K562 (cell line): ENCODE results near the gene MYPN. TPM values are rescaled to one million over a fixed set of nuclear protein-coding genes. Genes with fewer than 3 reads are reported as not detected.

ENCODE experiments used
- ATAC-seq: fragments of 200-7000 bp; cut with Tn5 transposase; 3 replicates; pipeline ENCODE4 v1.9.1; 2020; ENCODE audit warnings: moderate library complexity
- BruUV-seq: library from RNA; stranded (reverse); fragments of 400-500 nt; replicated peaks from 2 replicates; lab custom pipeline; 2021; lab: Mats Ljungman, UMichigan
- CTCF ChIA-PET: fragments of 300-600 bp; formaldehyde crosslinking; extraction: SDS; loops from one replicate; lab custom pipeline; 2021; ENCODE audit warnings: low intra/inter-chr PET ratio; lab: Yijun Ruan, JAX
- POLR2A ChIA-PET: fragments of 300-600, 350-650 bp; sonication (Branson Sonifier 250); formaldehyde crosslinking; extraction: SDS; loops from one replicate; lab custom pipeline; 2021; ENCODE audit warnings: antibody characterized with exemption, inconsistent platforms; lab: Yijun Ruan, JAX
- DNase-seq, 4 experiments: peaks; one replicate each; pipeline versions ENCODE4 v3.0.0 to v3.0.0-alpha.2; 2011 to 2018; ENCODE audit warnings: low spot score in 3 of 4, mixed read lengths in 3 of 4; ENCODE audit errors: extremely low read depth in 1 of 4
- FAIRE-seq: peaks from 2 replicates; lab custom pipeline; 2011; peaks lifted over from hg19 to GRCh38; lab: Jason Lieb, UNC
- H2AFZ ChIP-seq: 2 replicates; pipeline ENCODE4 v1.6.0; 2011; ENCODE audit warnings: low read depth, low read length, control low read depth, inconsistent platforms
- H3K27ac ChIP-seq: fragments of 200-600 bp; 3 replicates; pipeline ENCODE4 v1.8.0; 2011; ENCODE audit warnings: low read depth, mild to moderate bottlenecking, control low read depth, inconsistent platforms, low read length, moderate library complexity, mixed read lengths; ENCODE audit errors: extremely low read depth
- H3K27me3 ChIP-seq, 2 experiments: fragments of 300-600 bp in 1 of 2; 2 replicates in 1 of 2; 3 replicates in 1 of 2; pipeline versions ENCODE4 v1.6.0 to v1.8.0; 2011; ENCODE audit warnings: inconsistent platforms in 2 of 2, low read length in 2 of 2, mild to moderate bottlenecking in 1 of 2, mixed read lengths in 1 of 2, moderate library complexity in 1 of 2; ENCODE audit not compliant: control insufficient read depth in 2 of 2, insufficient read depth in 2 of 2
- H3K36me3 ChIP-seq: fragments of 300-600 bp; 3 replicates; pipeline ENCODE4 v1.8.0; 2011; ENCODE audit warnings: mild to moderate bottlenecking, low read length, inconsistent platforms; ENCODE audit not compliant: control insufficient read depth, insufficient read depth
- H3K4me1 ChIP-seq, 2 experiments: fragments of 200-600 bp in 1 of 2; replicated peaks in 1 of 2; 2 replicates in 1 of 2; 3 replicates in 1 of 2; pipeline versions ENCODE4 v1.5.1 to v1.8.0; 2011; ENCODE audit warnings: inconsistent platforms in 2 of 2, low read length in 2 of 2, mild to moderate bottlenecking in 1 of 2, mixed read lengths in 1 of 2, moderate library complexity in 1 of 2; ENCODE audit not compliant: control insufficient read depth in 2 of 2, insufficient read depth in 2 of 2
- H3K4me2 ChIP-seq: 2 replicates; pipeline ENCODE4 v1.6.1; 2011; ENCODE audit warnings: low read length, control low read depth, inconsistent platforms, mixed read lengths; ENCODE audit not compliant: insufficient read depth
- H3K4me3 ChIP-seq: fragments of 200-600 bp; sonication (generic), shearing (Covaris generic); 2 replicates; pipeline ENCODE4 v1.5.1; 2016; ENCODE audit warnings: control low read depth, inconsistent platforms
- H3K79me2 ChIP-seq: fragments of 200-600 bp; 3 replicates; pipeline ENCODE4 v1.8.0; 2011; ENCODE audit warnings: low read length, inconsistent platforms; ENCODE audit not compliant: control insufficient read depth, insufficient read depth
- H3K9ac ChIP-seq, 2 experiments: 2 replicates each; pipeline versions ENCODE4 v1.6.0 to v1.6.1; 2011; ENCODE audit warnings: low read depth in 2 of 2, low read length in 2 of 2, control low read depth in 1 of 2, inconsistent platforms in 1 of 2, mild to moderate bottlenecking in 1 of 2, mixed read lengths in 1 of 2; ENCODE audit not compliant: insufficient read depth in 1 of 2
- H3K9me1 ChIP-seq: one replicate; pipeline ENCODE4 v1.6.0; 2011; ENCODE audit warnings: inconsistent platforms, mild to moderate bottlenecking, low read length, moderate library complexity; ENCODE audit not compliant: control insufficient read depth, insufficient read depth
- H3K9me3 ChIP-seq: replicated peaks from 2 replicates; pipeline ENCODE4 v1.5.1; 2011; ENCODE audit warnings: low read depth, low read length, inconsistent platforms; ENCODE audit not compliant: control insufficient read depth, insufficient read depth
- H4K20me1 ChIP-seq: replicated peaks from 2 replicates; pipeline ENCODE4 v1.6.1; 2011; ENCODE audit warnings: low read length, inconsistent platforms, mixed read lengths; ENCODE audit not compliant: control insufficient read depth, insufficient read depth
- CEBPB ChIP-seq: fragments of 450-650 bp; IDR thresholded peaks from 2 replicates; pipeline ENCODE4 v1.6.1; 2016; ENCODE audit warnings: missing genetic modification characterization, missing compliant biosample characterization
- CEBPG ChIP-seq, 3 experiments: fragments of 200-800 bp in 1 of 3; sonication (Bioruptor generic) in 1 of 3; sonication (generic) in 1 of 3; formaldehyde crosslinking in 1 of 3; IDR thresholded peaks in 2 of 3; conservative IDR thresholded peaks in 1 of 3; 2 replicates each; pipeline versions ENCODE4 v1.6.1 to v1.8.0; 2016 to 2022; ENCODE audit warnings: missing compliant biosample characterization in 2 of 3, missing genetic modification characterization in 2 of 3, mild to moderate bottlenecking in 1 of 3, missing genetic modification reagents in 1 of 3
- CSDE1 ChIP-seq, 2 experiments: fragments of 450-650 bp; IDR thresholded peaks; 2 replicates each; pipeline ENCODE4 v1.6.1; 2016; ENCODE audit warnings: mild to moderate bottlenecking in 1 of 2
- EP300 ChIP-seq: IDR thresholded peaks from 2 replicates; pipeline ENCODE4 v1.6.1; 2012; ENCODE audit warnings: low read length, improper control_type of control experiment
- MAZ ChIP-seq, 2 experiments: fragments of 450-650 bp in 1 of 2; sonication (generic) in 1 of 2; formaldehyde crosslinking; IDR thresholded peaks in 1 of 2; conservative IDR thresholded peaks in 1 of 2; 2 replicates each; pipeline versions ENCODE4 v1.4.0 to v1.5.0; 2020; ENCODE audit warnings: mild to moderate bottlenecking in 1 of 2, missing genetic modification reagents in 1 of 2
- MED1 ChIP-seq: sonication (generic); formaldehyde crosslinking; IDR thresholded peaks from 2 replicates; pipeline ENCODE4 v1.8.1; 2023; ENCODE audit warnings: missing genetic modification reagents, borderline replicate concordance
- MTA1 ChIP-seq: fragments of 450-650 bp; IDR thresholded peaks from 2 replicates; pipeline ENCODE4 v1.6.1; 2017; ENCODE audit warnings: borderline replicate concordance
- NFYB ChIP-seq: IDR thresholded peaks from 2 replicates; pipeline ENCODE4 v1.6.1; 2011; ENCODE audit warnings: mild to moderate bottlenecking, moderate library complexity; ENCODE audit not compliant: insufficient read length; ENCODE audit errors: extremely low read depth
- RFX5 ChIP-seq: IDR thresholded peaks from 2 replicates; pipeline ENCODE4 v1.6.1; 2011; ENCODE audit warnings: low read depth, mild to moderate bottlenecking, improper control_type of control experiment, low read length
- SMARCA5 ChIP-seq: fragments of 450-650 bp; IDR thresholded peaks from 2 replicates; pipeline ENCODE4 v1.6.1; 2016
- SP2 ChIP-seq: IDR thresholded peaks from 2 replicates; pipeline ENCODE4 v1.6.1; 2011; ENCODE audit warnings: mild to moderate bottlenecking, low read depth, low read length, moderate library complexity; ENCODE audit not compliant: poor library complexity, severe bottlenecking; ENCODE audit errors: extremely low read depth
- ZKSCAN3 ChIP-seq: fragments of 250-450 bp; sonication (Bioruptor Pico); IDR thresholded peaks from 2 replicates; pipeline ENCODE4 v1.4.0; 2020
- ZNF174 ChIP-seq: fragments of 250-450 bp; sonication (Bioruptor Pico); IDR thresholded peaks from 2 replicates; pipeline ENCODE4 v1.4.0; 2020; ENCODE audit warnings: mild to moderate bottlenecking
- ZNF318 ChIP-seq, 2 experiments: fragments of 450-650 bp; IDR thresholded peaks; 2 replicates each; pipeline ENCODE4 v1.6.1; 2016; ENCODE audit warnings: mild to moderate bottlenecking in 2 of 2, borderline replicate concordance in 1 of 2, low read depth in 1 of 2, moderate library complexity in 1 of 2
- WGBS: fragments of 100-300 bp; shearing (Covaris generic); methylation state at CpG from one replicate; pipeline ENCODE4 v1.1.6; 2016; ENCODE audit warnings: low coverage, mixed read lengths; ENCODE audit not compliant: insufficient coverage; ENCODE audit errors: missing lambda C conversion rate; 5-methylcytosine and 5-hydroxymethylcytosine counted together
- in situ Hi-C: fragments of 300-500 bp; cut with MboI; formaldehyde crosslinking; loops from 4 replicates; pipeline ENCODE4 v1.15.0; 2018; ENCODE audit warnings: inconsistent platforms, mixed read lengths
- intact Hi-C: fragments of 100-400 bp; cut with micrococcal nuclease; formaldehyde crosslinking; loops from 2 replicates; pipeline ENCODE4 v1.14.2; 2022
- polyA plus RNA-seq, 8 experiments: library from polyadenylated mRNA; depleted of rRNA in 4 of 8; stranded (reverse) in 5 of 8; unstranded in 3 of 8; fragments of >200 nt; fragmentation: Nextera tagmentation in 2 of 8; fragmentation: Illumina TruSeq in 1 of 8; extraction: Ambion mirVana in 2 of 8; extraction: Trizol in 1 of 8; gene quantifications; 2 replicates each; pipeline versions ENCODE4 v1.2.1 to v1.2.3, GENCODE V29; 2011 to 2014; ENCODE audit warnings: inconsistent platforms in 1 of 8, missing spikeins in 1 of 8
- total RNA-seq, 7 experiments: library from RNA; depleted of rRNA in 6 of 7; stranded (reverse); fragments of >200 nt in 6 of 7; fragmentation: Illumina TruSeq in 2 of 7; extraction: Trizol in 2 of 7; gene quantifications; 2 replicates each; pipeline versions ENCODE4 v1.2.1 to v1.2.3, GENCODE V29; 2011 to 2021; ENCODE audit warnings: low replicate concordance in 1 of 7

The MYPN gene
- total and polyA plus RNA-seq, 9 of the 15 experiments (the other 6 are each of a cell fraction or from before 2014, with no cell fraction given): not detected

- no peaks in the 10 kb centered on the region for H3K36me3 ChIP-seq
- no peaks in the 10 kb centered on the region for H3K9me3 ChIP-seq
- intact Hi-C loops: no loop called here
- CTCF ChIA-PET: no interaction called here
- no peak overlapping the region for H3K4me3 ChIP-seq
- no peak for ATAC-seq
- peak overlapping the region; percentile 30; the same call in 1 of the 2 replicates for H2AFZ ChIP-seq
- no peak overlapping the region for H3K27ac ChIP-seq
- H3K4me2 ChIP-seq: no peak overlapping the region
- peaks cover 0 to 3% of the 10 kb centered on the region in 2 experiments; a peak in 2 of 5 replicates for H3K27me3 ChIP-seq
- no peak overlapping the region for H3K9ac ChIP-seq
- no peaks in the 10 kb centered on the region for H3K9me1 ChIP-seq
- TF ChIP-seq ZNF318 (IDR thresholded peaks at IDR 0.05; ENCODE audit: borderline replicate concordance in 1 of 2, low read depth in 1 of 2) (no peak), SP2 (no peak), SMARCA5 (no peak), ZKSCAN3 (CRISPR knock-in tag) (no peak), NFYB (no peak), ZNF174 (CRISPR knock-in tag) (no peak), MAZ (CRISPR knock-in tag; conservative IDR thresholded peaks at IDR 0.05 in 1 of 2, IDR thresholded peaks at IDR 0.05 in 1 of 2) (no peak), EP300 (no peak), MED1 (CRISPR knock-in tag) (no peak), RFX5 (no peak), CSDE1 (IDR thresholded peaks at IDR 0.05) (no peak), CEBPB (tag) (peak; percentile 45; the same call in 1 of the 2 replicates), MTA1 (no peak), CEBPG (CRISPR knock-in tag; IDR thresholded peaks at IDR 0.05) (no peak), CEBPG (tag; conservative IDR thresholded peaks at IDR 0.05 in 1 of 2, IDR thresholded peaks at IDR 0.05 in 1 of 2) (peak; percentile 39 to 44; a peak in 1 of 4 replicates)
- TF ChIP-seq, all 486 proteins: peak for 2
- Histone ChIP-seq H4K20me1 (no peaks in the 10 kb centered on the region), H3K79me2 (no peaks in the 10 kb centered on the region), H3K4me1 (no peaks in the 10 kb centered on the region)
- BruUV-seq: no TSS peak
- FAIRE-seq: no peak
- DNase-seq: no peak
- in situ Hi-C loops: no loop called here
- WGBS: 8% methylated on average over 4 of the region's 4 CpGs
- POLR2A ChIA-PET: interaction anchor here (0.6 to 0.8 kb wide), 2 partner anchors 301 to 1231 kb away, joined by 3 read pairs; no protein-coding TSS in a partner anchor
Measured at GRCh38 chr10:68088740-68089139, 20.5 kb upstream of the MYPN start.
